ENCODE data around the gene CEMIP. TPM values are rescaled to one million over a fixed set of nuclear protein-coding genes. Genes with fewer than 3 reads are reported as not detected.
"Not testable (repeated sequence)": the region's sequence is repeated elsewhere in the genome, so short reads cannot be mapped to it uniquely, and the experiment has no call there.

Gene CEMIP
- total RNA-seq, 2 donors from 2014 or later: 1.1 to 1.2 TPM

DNA sequence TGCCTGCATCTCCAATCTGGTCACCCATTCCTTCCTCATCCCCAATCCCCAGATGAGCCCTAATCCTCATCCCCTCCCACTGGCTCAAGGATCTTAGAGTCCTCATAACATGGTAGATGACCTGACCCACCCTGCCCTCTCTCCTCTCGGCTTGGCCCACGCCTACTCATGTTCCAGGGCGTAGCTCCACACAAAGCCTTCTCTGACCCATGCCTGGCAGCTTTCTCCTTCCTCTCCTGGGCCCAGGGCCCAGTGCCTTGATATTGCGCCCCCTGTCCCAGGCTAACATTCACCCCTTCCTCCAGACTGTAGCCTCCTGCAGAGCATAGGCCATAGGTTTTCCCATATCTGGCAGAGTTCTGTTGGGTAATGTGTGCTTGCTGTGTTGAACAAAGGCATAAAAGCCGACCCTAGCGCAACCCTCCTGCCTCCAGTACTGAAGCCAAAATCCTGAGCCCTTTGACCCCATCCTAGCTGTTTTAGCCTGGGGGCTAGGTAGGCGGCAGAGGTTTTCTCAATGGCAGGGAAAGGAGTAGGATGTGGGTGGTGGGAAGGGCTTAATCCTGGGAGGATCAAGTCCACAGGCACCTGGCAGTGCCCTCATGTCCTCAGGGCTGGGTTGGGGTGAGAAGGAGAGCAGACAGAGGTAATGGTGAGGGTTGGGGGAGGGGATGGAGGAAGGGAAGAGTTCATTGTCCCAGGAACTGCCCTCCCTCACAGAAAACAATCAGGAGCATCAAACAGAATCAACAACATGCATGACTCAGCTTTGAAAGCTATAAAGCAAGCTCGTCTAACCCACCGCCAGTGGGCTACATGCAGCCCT lies 175.0 kb downstream of the CEMIP start:
- H3K36me3 ChIP-seq: peaks cover 10% of the 10 kb centered on the region
- no peak for DNase-seq (ENCODE audit: low spot score)
- no peak overlapping the region for H3K4me3 ChIP-seq
- no peak overlapping the region for H3K27ac ChIP-seq
- no peak for ATAC-seq (ENCODE audit: insufficient number of reproducible peaks, low FRiP score, low read depth)
- TF ChIP-seq, protein P1, sequence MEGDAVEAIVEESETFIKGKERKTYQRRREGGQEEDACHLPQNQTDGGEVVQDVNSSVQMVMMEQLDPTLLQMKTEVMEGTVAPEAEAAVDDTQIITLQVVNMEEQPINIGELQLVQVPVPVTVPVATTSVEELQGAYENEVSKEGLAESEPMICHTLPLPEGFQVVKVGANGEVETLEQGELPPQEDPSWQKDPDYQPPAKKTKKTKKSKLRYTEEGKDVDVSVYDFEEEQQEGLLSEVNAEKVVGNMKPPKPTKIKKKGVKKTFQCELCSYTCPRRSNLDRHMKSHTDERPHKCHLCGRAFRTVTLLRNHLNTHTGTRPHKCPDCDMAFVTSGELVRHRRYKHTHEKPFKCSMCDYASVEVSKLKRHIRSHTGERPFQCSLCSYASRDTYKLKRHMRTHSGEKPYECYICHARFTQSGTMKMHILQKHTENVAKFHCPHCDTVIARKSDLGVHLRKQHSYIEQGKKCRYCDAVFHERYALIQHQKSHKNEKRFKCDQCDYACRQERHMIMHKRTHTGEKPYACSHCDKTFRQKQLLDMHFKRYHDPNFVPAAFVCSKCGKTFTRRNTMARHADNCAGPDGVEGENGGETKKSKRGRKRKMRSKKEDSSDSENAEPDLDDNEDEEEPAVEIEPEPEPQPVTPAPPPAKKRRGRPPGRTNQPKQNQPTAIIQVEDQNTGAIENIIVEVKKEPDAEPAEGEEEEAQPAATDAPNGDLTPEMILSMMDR (IDR thresholded peaks at IDR 0.05): no peak
- no peaks in the 10 kb centered on the region for H3K9me3 ChIP-seq
- no peaks in the 10 kb centered on the region for H3K4me1 ChIP-seq (ENCODE audit: control insufficient read depth in 1 of 2, low read depth in 2 of 2)
- no peaks in the 10 kb centered on the region for H3K27me3 ChIP-seq (replicated peaks; ENCODE audit: insufficient read depth)

DNA sequence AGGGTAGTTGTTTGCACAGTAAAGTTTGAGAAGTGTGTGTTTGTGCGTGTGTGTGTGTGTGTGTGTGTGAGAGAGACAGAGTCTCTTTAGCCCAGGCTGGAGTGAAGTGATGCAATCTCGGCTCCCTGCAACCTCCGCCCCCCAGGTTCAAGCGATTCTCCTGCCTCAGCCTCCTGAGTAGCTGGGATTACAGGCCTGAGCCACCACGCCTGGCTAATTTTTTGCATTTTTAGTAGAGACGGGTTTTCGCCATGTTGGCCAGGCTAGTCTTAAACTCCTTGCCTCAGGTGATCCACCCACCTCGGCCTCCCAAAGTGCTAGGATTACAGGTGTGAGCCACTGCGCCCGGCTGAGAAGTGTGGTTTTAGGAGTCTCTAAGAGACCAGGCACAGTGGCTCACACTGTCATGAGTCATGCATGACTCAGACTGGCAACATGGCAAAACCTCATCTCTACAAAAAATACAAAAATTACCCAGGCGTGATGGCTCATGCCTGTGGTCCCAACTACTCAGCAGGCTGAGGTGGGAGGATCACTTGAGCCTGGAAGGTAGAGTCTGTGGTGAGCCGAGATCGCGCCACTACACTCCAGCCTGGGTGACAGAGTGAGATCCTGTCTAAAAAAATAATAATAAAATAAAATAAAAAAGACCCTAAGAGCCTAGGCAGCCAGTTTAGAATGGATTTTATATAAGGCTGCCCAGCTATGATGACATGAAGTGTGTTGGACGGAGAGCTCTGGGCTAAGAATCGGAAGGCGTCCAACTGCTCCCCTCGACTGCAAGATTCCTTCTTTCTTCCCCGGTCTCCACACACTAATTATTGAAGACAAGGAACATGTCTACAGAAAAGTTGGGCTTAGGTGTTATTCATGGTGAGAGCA lies 176.6 kb downstream of the CEMIP start:
- H3K4me3 ChIP-seq; H3K27me3 ChIP-seq (replicated peaks; ENCODE audit: insufficient read depth); DNase-seq (ENCODE audit: low spot score); H3K9me3 ChIP-seq; H3K4me1 ChIP-seq (ENCODE audit: control insufficient read depth in 1 of 2, low read depth in 2 of 2); H3K36me3 ChIP-seq; H3K27ac ChIP-seq: not testable (repeated sequence)
- ATAC-seq (ENCODE audit: insufficient number of reproducible peaks, low FRiP score, low read depth): peak; percentile 93

DNA sequence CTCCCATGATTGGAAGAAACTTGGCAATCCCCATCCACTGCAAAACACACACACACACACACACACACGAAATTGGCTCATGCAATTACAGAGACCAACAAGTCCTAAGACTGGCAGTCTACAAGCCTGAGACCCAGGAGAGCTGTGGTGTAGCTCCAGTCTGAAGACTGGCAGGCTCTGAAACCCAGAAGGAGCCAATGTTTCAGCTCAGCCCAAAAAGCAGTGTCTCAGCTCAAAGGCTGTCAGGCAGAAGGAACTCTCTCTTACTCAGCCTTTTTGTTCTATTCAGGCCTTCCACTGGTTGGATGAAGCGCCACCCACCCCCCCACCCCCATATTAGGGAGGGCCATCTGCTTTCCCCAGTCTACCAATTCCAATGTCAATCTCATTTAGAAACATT lies 178.4 kb downstream of the CEMIP start:
- ATAC-seq (ENCODE audit: insufficient number of reproducible peaks, low FRiP score, low read depth) (no peak), DNase-seq (ENCODE audit: low spot score) (no peak)
- no peaks in the 10 kb centered on the region for H3K9me3 ChIP-seq
- TF ChIP-seq, protein P1 (IDR thresholded peaks at IDR 0.05): no peak
- no peaks in the 10 kb centered on the region for H3K4me1 ChIP-seq (ENCODE audit: control insufficient read depth in 1 of 2, low read depth in 2 of 2)
- no peak overlapping the region for H3K4me3 ChIP-seq
- H3K27ac ChIP-seq: no peak overlapping the region
- H3K36me3 ChIP-seq: no peaks in the 10 kb centered on the region
- H3K27me3 ChIP-seq (replicated peaks; ENCODE audit: insufficient read depth): no peaks in the 10 kb centered on the region

DNA sequence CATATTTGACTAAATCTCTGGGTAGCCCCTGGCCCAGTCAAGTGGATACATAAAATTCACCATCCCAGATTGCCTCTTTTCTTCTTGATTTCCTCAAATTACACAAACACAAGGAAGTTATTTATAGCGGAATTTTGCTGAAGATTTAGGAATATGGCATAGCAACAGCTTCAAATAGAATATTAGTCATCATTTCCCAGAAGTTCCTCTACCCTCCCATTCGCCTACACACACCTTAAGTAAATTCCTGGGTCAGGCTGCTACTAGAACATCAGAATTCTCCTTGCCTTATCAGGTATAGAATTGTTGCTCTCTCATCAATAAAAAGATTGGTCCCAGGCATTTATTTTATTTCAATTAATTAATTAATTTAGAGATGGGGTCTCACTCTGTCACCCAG lies 178.8 kb downstream of the CEMIP start:
- no peaks in the 10 kb centered on the region for H3K4me1 ChIP-seq (ENCODE audit: control insufficient read depth in 1 of 2, low read depth in 2 of 2)
- ATAC-seq (ENCODE audit: insufficient number of reproducible peaks, low FRiP score, low read depth): no peak
- no peak for DNase-seq (ENCODE audit: low spot score)
- H3K4me3 ChIP-seq: no peak overlapping the region
- H3K9me3 ChIP-seq: no peaks in the 10 kb centered on the region
- TF ChIP-seq, protein P1 (IDR thresholded peaks at IDR 0.05): no peak
- no peaks in the 10 kb centered on the region for H3K36me3 ChIP-seq
- H3K27me3 ChIP-seq (replicated peaks; ENCODE audit: insufficient read depth): no peaks in the 10 kb centered on the region
- H3K27ac ChIP-seq: no peak overlapping the region

DNA sequence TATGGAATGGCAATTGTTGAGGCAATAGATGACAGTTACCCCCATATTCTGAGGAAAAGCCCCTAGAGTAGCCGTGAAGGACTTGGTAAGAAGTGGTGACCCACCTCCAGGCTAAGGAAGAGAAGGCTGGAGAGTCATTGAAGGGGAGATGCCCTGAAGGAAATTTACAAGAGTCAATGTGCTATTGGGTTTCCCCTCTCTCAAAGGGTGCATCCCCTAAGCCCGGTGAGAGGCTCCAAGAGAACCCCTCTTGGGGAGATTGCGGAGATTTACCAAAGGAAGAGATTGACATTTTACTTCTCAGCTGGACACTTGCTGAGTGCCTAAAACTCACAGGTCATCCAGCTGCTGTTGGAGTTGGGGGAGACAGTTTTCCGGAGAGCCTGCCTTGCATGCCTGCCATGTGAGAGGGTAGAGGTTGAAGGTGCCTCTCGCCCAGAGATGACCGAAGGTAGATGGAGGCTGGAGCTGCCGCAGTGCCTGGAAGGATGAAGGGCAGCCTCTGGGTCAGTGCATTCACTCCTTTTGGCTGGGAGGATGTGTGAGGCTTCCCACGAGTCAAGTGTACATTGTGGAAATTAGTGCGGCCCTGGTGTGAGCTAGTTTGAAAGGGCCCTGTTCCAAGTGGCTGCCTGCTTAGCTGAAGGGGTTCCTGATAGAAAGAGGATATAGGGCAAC lies 179.8 kb downstream of the CEMIP start:
- Histone ChIP-seq H3K4me1 (ENCODE audit: control insufficient read depth in 1 of 2, low read depth in 2 of 2) (no peaks in the 10 kb centered on the region), H3K36me3 (no peaks in the 10 kb centered on the region), H3K9me3 (no peaks in the 10 kb centered on the region), H3K27ac (no peak overlapping the region), H3K4me3 (no peak overlapping the region), H3K27me3 (replicated peaks; ENCODE audit: insufficient read depth) (no peaks in the 10 kb centered on the region)
- TF ChIP-seq, protein P1 (IDR thresholded peaks at IDR 0.05): no peak
- ATAC-seq (ENCODE audit: insufficient number of reproducible peaks, low FRiP score, low read depth) (no peak), DNase-seq (ENCODE audit: low spot score) (no peak)

DNA sequence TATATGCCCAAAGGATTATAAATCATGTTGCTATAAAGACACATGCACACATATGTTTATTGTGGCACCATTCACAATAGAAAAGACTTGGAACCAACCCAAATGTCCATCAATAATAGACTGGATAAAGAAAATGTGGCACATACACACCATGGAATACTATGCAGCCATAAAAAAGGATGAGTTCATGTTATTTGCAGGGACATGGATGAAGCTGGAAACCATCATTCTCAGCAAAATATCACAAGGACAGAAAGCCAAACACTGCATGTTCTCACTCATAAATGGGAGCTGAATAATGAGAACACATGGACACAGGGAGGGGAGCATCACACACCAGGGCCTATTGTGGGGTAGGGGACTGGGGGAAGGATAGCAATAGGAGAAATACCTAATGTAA lies 186.3 kb downstream of the CEMIP start:
- H3K36me3 ChIP-seq; H3K27ac ChIP-seq; H3K27me3 ChIP-seq (replicated peaks; ENCODE audit: insufficient read depth); H3K4me3 ChIP-seq; H3K9me3 ChIP-seq; DNase-seq (ENCODE audit: low spot score); H3K4me1 ChIP-seq (ENCODE audit: control insufficient read depth in 1 of 2, low read depth in 2 of 2); ATAC-seq (ENCODE audit: insufficient number of reproducible peaks, low FRiP score, low read depth): not testable (repeated sequence)

Data from thoracic aorta (tissue), 2 donors.